Measurements from ENCODE around the gene ARHGEF19. TPM values are rescaled to one million over a fixed set of nuclear protein-coding genes. Genes with fewer than 3 reads are reported as not detected.
"Not testable (repeated sequence)": the region's sequence is repeated elsewhere in the genome, so short reads cannot be mapped to it uniquely, and the experiment has no call there.

Gene ARHGEF19
- total RNA-seq, 1 donor from 2014 or later: 0.52 TPM

- Histone ChIP-seq H3K9ac (ENCODE audit: low read depth in 1 of 3, low read length in 3 of 3) (no peak overlapping the region), H3K36me3 (ENCODE audit: control insufficient read depth in 3 of 3, insufficient read depth in 3 of 3, low read length in 3 of 3) (peaks cover 23 to 50% (median 41%) of the 10 kb centered on the region in 3 donors), H3K27ac (ENCODE audit: low read depth, low read length) (no peak overlapping the region), H3K4me3 (ENCODE audit: low read length in 3 of 3) (no peak overlapping the region), H3K27me3 (ENCODE audit: control insufficient read depth in 3 of 3, insufficient read depth in 3 of 3, low read length in 3 of 3) (no peaks in the 10 kb centered on the region), H3K9me3 (ENCODE audit: control insufficient read depth in 3 of 3, low read length in 3 of 3) (no peaks in the 10 kb centered on the region), H3K4me1 (ENCODE audit: control insufficient read depth in 3 of 3, insufficient read depth in 3 of 3, low read length in 3 of 3) (peaks cover 27 to 30% (median 28%) of the 10 kb centered on the region in 3 donors)
These were observed 40.5 kb upstream of the ARHGEF19 start for GRCh38 chr1:16252912-16253311.

GRCh38 chr1:16251381-16251780 lies 38.9 kb upstream of the ARHGEF19 start:
- H3K9me3 ChIP-seq (ENCODE audit: control insufficient read depth in 3 of 3, low read length in 3 of 3): no peaks in the 10 kb centered on the region
- no peaks in the 10 kb centered on the region for H3K27me3 ChIP-seq (ENCODE audit: control insufficient read depth in 3 of 3, insufficient read depth in 3 of 3, low read length in 3 of 3)
- peaks cover 32 to 36% (median 35%) of the 10 kb centered on the region in 3 donors for H3K4me1 ChIP-seq (ENCODE audit: control insufficient read depth in 3 of 3, insufficient read depth in 3 of 3, low read length in 3 of 3)
- H3K9ac ChIP-seq (ENCODE audit: low read depth in 1 of 3, low read length in 3 of 3): no peak overlapping the region
- no peak overlapping the region for H3K4me3 ChIP-seq (ENCODE audit: low read length in 3 of 3)
- no peak overlapping the region for H3K27ac ChIP-seq (ENCODE audit: low read depth, low read length)
- peaks cover 28 to 57% (median 46%) of the 10 kb centered on the region in 3 donors for H3K36me3 ChIP-seq (ENCODE audit: control insufficient read depth in 3 of 3, insufficient read depth in 3 of 3, low read length in 3 of 3)

- H3K4me3 ChIP-seq (ENCODE audit: low read length in 3 of 3): no peak overlapping the region
- no peaks in the 10 kb centered on the region for H3K9me3 ChIP-seq (ENCODE audit: control insufficient read depth in 3 of 3, low read length in 3 of 3)
- H3K27ac ChIP-seq (ENCODE audit: low read depth, low read length): no peak overlapping the region
- H3K4me1 ChIP-seq (ENCODE audit: control insufficient read depth in 3 of 3, insufficient read depth in 3 of 3, low read length in 3 of 3): peaks cover 32 to 36% (median 35%) of the 10 kb centered on the region in 3 donors
- no peaks in the 10 kb centered on the region for H3K27me3 ChIP-seq (ENCODE audit: control insufficient read depth in 3 of 3, insufficient read depth in 3 of 3, low read length in 3 of 3)
- H3K36me3 ChIP-seq (ENCODE audit: control insufficient read depth in 3 of 3, insufficient read depth in 3 of 3, low read length in 3 of 3): peaks cover 28 to 50% (median 43%) of the 10 kb centered on the region in 3 donors
- H3K9ac ChIP-seq (ENCODE audit: low read depth in 1 of 3, low read length in 3 of 3): no peak overlapping the region
These were observed 38.2 kb upstream of the ARHGEF19 start for GRCh38 chr1:16250524-16251251.

GRCh38 chr1:16249596-16250241 lies 37.3 kb upstream of the ARHGEF19 start:
- peaks cover 24 to 44% (median 33%) of the 10 kb centered on the region in 3 donors for H3K36me3 ChIP-seq (ENCODE audit: control insufficient read depth in 3 of 3, insufficient read depth in 3 of 3, low read length in 3 of 3)
- H3K9me3 ChIP-seq (ENCODE audit: control insufficient read depth in 3 of 3, low read length in 3 of 3): no peaks in the 10 kb centered on the region
- peak overlapping the region in 1 of 3 donors; percentile 7 for H3K9ac ChIP-seq (ENCODE audit: low read depth in 1 of 3, low read length in 3 of 3)
- H3K27me3 ChIP-seq (ENCODE audit: control insufficient read depth in 3 of 3, insufficient read depth in 3 of 3, low read length in 3 of 3): no peaks in the 10 kb centered on the region
- H3K4me1 ChIP-seq (ENCODE audit: control insufficient read depth in 3 of 3, insufficient read depth in 3 of 3, low read length in 3 of 3): peaks cover 29 to 36% (median 35%) of the 10 kb centered on the region in 3 donors
- H3K4me3 ChIP-seq (ENCODE audit: low read length in 3 of 3): no peak overlapping the region
- H3K27ac ChIP-seq (ENCODE audit: low read depth, low read length): peak overlapping the region; percentile 66

GRCh38 chr1:16248603-16249516 lies 36.4 kb upstream of the ARHGEF19 start:
- peaks cover 30 to 43% (median 38%) of the 10 kb centered on the region in 3 donors for H3K4me1 ChIP-seq (ENCODE audit: control insufficient read depth in 3 of 3, insufficient read depth in 3 of 3, low read length in 3 of 3)

GRCh38 chr1:16248007-16248436 lies 35.6 kb upstream of the ARHGEF19 start:
- no peaks in the 10 kb centered on the region for H3K27me3 ChIP-seq (ENCODE audit: control insufficient read depth in 3 of 3, insufficient read depth in 3 of 3, low read length in 3 of 3)
- H3K9ac ChIP-seq (ENCODE audit: low read depth in 1 of 3, low read length in 3 of 3): peak overlapping the region; percentile 15 to 60 (median 18)
- peaks cover 20 to 32% (median 26%) of the 10 kb centered on the region in 3 donors for H3K36me3 ChIP-seq (ENCODE audit: control insufficient read depth in 3 of 3, insufficient read depth in 3 of 3, low read length in 3 of 3)
- peak overlapping the region in 1 of 3 donors; percentile 4 for H3K4me3 ChIP-seq (ENCODE audit: low read length in 3 of 3)
- peak overlapping the region; percentile 66 for H3K27ac ChIP-seq (ENCODE audit: low read depth, low read length)
- peaks cover 30 to 45% (median 38%) of the 10 kb centered on the region in 3 donors for H3K4me1 ChIP-seq (ENCODE audit: control insufficient read depth in 3 of 3, insufficient read depth in 3 of 3, low read length in 3 of 3)
- H3K9me3 ChIP-seq (ENCODE audit: control insufficient read depth in 3 of 3, low read length in 3 of 3): no peaks in the 10 kb centered on the region

More at GRCh38 chr1:16248603-16249516, 36.4 kb upstream of the ARHGEF19 start:
- H3K27ac ChIP-seq (ENCODE audit: low read depth, low read length): peak overlapping the region; percentile 66
- peak overlapping the region; percentile 13 to 60 (median 32) for H3K9ac ChIP-seq (ENCODE audit: low read depth in 1 of 3, low read length in 3 of 3)
- H3K9me3 ChIP-seq (ENCODE audit: control insufficient read depth in 3 of 3, low read length in 3 of 3): no peaks in the 10 kb centered on the region
- no peaks in the 10 kb centered on the region for H3K27me3 ChIP-seq (ENCODE audit: control insufficient read depth in 3 of 3, insufficient read depth in 3 of 3, low read length in 3 of 3)
- H3K36me3 ChIP-seq (ENCODE audit: control insufficient read depth in 3 of 3, insufficient read depth in 3 of 3, low read length in 3 of 3): peaks cover 24 to 38% (median 32%) of the 10 kb centered on the region in 3 donors
- peak overlapping the region; percentile 44 to 58 (median 47) for H3K4me3 ChIP-seq (ENCODE audit: low read length in 3 of 3)

- no peaks in the 10 kb centered on the region for H3K27me3 ChIP-seq (ENCODE audit: control insufficient read depth in 3 of 3, insufficient read depth in 3 of 3, low read length in 3 of 3)
- peaks cover 30 to 45% (median 38%) of the 10 kb centered on the region in 3 donors for H3K4me1 ChIP-seq (ENCODE audit: control insufficient read depth in 3 of 3, insufficient read depth in 3 of 3, low read length in 3 of 3)
- H3K27ac ChIP-seq (ENCODE audit: low read depth, low read length): no peak overlapping the region
- no peak overlapping the region for H3K4me3 ChIP-seq (ENCODE audit: low read length in 3 of 3)
- H3K9me3 ChIP-seq (ENCODE audit: control insufficient read depth in 3 of 3, low read length in 3 of 3): no peaks in the 10 kb centered on the region
- peaks cover 19 to 26% (median 20%) of the 10 kb centered on the region in 3 donors for H3K36me3 ChIP-seq (ENCODE audit: control insufficient read depth in 3 of 3, insufficient read depth in 3 of 3, low read length in 3 of 3)
- H3K9ac ChIP-seq (ENCODE audit: low read depth in 1 of 3, low read length in 3 of 3): no peak overlapping the region
These were observed 35.0 kb upstream of the ARHGEF19 start for GRCh38 chr1:16247441-16247840.

- Histone ChIP-seq H3K27ac (ENCODE audit: low read depth, low read length) (no peak overlapping the region), H3K9ac (ENCODE audit: low read depth in 1 of 3, low read length in 3 of 3) (no peak overlapping the region), H3K9me3 (ENCODE audit: control insufficient read depth in 3 of 3, low read length in 3 of 3) (no peaks in the 10 kb centered on the region), H3K36me3 (ENCODE audit: control insufficient read depth in 3 of 3, insufficient read depth in 3 of 3, low read length in 3 of 3) (peaks cover 15 to 22% (median 16%) of the 10 kb centered on the region in 3 donors), H3K4me3 (ENCODE audit: low read length in 3 of 3) (no peak overlapping the region), H3K4me1 (ENCODE audit: control insufficient read depth in 3 of 3, insufficient read depth in 3 of 3, low read length in 3 of 3) (peaks cover 30 to 45% (median 38%) of the 10 kb centered on the region in 3 donors), H3K27me3 (ENCODE audit: control insufficient read depth in 3 of 3, insufficient read depth in 3 of 3, low read length in 3 of 3) (no peaks in the 10 kb centered on the region)
These were observed 34.5 kb upstream of the ARHGEF19 start for GRCh38 chr1:16246961-16247360.

- not testable (repeated sequence) for H3K9ac ChIP-seq (ENCODE audit: low read depth in 1 of 3, low read length in 3 of 3); H3K27me3 ChIP-seq (ENCODE audit: control insufficient read depth in 3 of 3, insufficient read depth in 3 of 3, low read length in 3 of 3); H3K4me3 ChIP-seq (ENCODE audit: low read length in 3 of 3); H3K9me3 ChIP-seq (ENCODE audit: control insufficient read depth in 3 of 3, low read length in 3 of 3); H3K27ac ChIP-seq (ENCODE audit: low read depth, low read length)
- Histone ChIP-seq H3K4me1 (ENCODE audit: control insufficient read depth in 3 of 3, insufficient read depth in 3 of 3, low read length in 3 of 3) (peaks cover 31 to 45% (median 38%) of the 10 kb centered on the region in 3 donors), H3K36me3 (ENCODE audit: control insufficient read depth in 3 of 3, insufficient read depth in 3 of 3, low read length in 3 of 3) (peaks cover 9 to 14% (median 11%) of the 10 kb centered on the region in 3 donors)
These were observed 33.8 kb upstream of the ARHGEF19 start for GRCh38 chr1:16246239-16246638.
